Trophoblast cell (in vitro differentiated cells and primary cell): ENCODE data around the gene EVI2B.
"Not testable (repeated sequence)": the region's sequence is repeated elsewhere in the genome, so short reads cannot be mapped to it uniquely, and the experiment has no call there.

Experiments
- DNase-seq, 2 donors: peaks; one replicate each; pipeline ENCODE4 v3.0.0-alpha.2; 2016
- H2AFZ ChIP-seq: 2 replicates; pipeline ENCODE4 v1.6.1; 2013; ENCODE audit warnings: low read length, moderate library complexity, mild to moderate bottlenecking; ENCODE audit not compliant: insufficient read depth, poor library complexity
- H2AK5ac ChIP-seq: 2 replicates; pipeline ENCODE4 v1.6.1; 2013; ENCODE audit warnings: mild to moderate bottlenecking, low read length
- H2BK120ac ChIP-seq: 2 replicates; pipeline ENCODE4 v1.6.1; 2013; ENCODE audit warnings: low read length, mild to moderate bottlenecking, moderate library complexity; ENCODE audit not compliant: insufficient read depth, poor library complexity
- H2BK12ac ChIP-seq: 2 replicates; pipeline ENCODE4 v1.6.1; 2013; ENCODE audit warnings: mild to moderate bottlenecking, low read length, moderate library complexity
- H2BK5ac ChIP-seq: 2 replicates; pipeline ENCODE4 v1.6.1; 2013; ENCODE audit warnings: low read length, low read depth, moderate library complexity, mild to moderate bottlenecking; ENCODE audit not compliant: poor library complexity
- H3K14ac ChIP-seq: 2 replicates; pipeline ENCODE4 v1.6.1; 2013; ENCODE audit warnings: mild to moderate bottlenecking, low read length
- H3K18ac ChIP-seq: 2 replicates; pipeline ENCODE4 v1.6.1; 2013; ENCODE audit warnings: mild to moderate bottlenecking, low read length
- H3K23ac ChIP-seq: 2 replicates; pipeline ENCODE4 v1.6.1; 2013; ENCODE audit warnings: low read length
- H3K27ac ChIP-seq: 2 replicates; pipeline ENCODE4 v1.5.1; 2013; ENCODE audit warnings: low read depth, mild to moderate bottlenecking, inconsistent platforms, low read length, moderate library complexity
- H3K27me3 ChIP-seq: 2 replicates; pipeline ENCODE4 v1.6.1; 2013; ENCODE audit warnings: inconsistent platforms, mild to moderate bottlenecking, low read length, moderate library complexity; ENCODE audit not compliant: insufficient read depth
- H3K36me3 ChIP-seq, 2 experiments: 1 replicate in 1 of 2; 2 replicates in 1 of 2; pipeline ENCODE4 v1.6.1; 2013; ENCODE audit warnings: low read length in 2 of 2, mild to moderate bottlenecking in 2 of 2, moderate library complexity in 1 of 2; ENCODE audit not compliant: insufficient read depth in 2 of 2, control insufficient read depth in 1 of 2
- H3K4ac ChIP-seq: 2 replicates; pipeline ENCODE4 v1.6.1; 2013; ENCODE audit warnings: low read depth, mild to moderate bottlenecking, low read length, moderate library complexity
- H3K4me1 ChIP-seq, 2 experiments: 1 replicate in 1 of 2; 2 replicates in 1 of 2; pipeline ENCODE4 v1.6.1; 2013; ENCODE audit warnings: low read length in 2 of 2, mild to moderate bottlenecking in 2 of 2, moderate library complexity in 1 of 2; ENCODE audit not compliant: insufficient read depth in 2 of 2, control insufficient read depth in 1 of 2
- H3K4me2 ChIP-seq: 2 replicates; pipeline ENCODE4 v1.6.1; 2013; ENCODE audit warnings: inconsistent platforms, mild to moderate bottlenecking, low read length, moderate library complexity
- H3K4me3 ChIP-seq: 2 replicates; pipeline ENCODE4 v1.5.1; 2013; ENCODE audit warnings: mild to moderate bottlenecking, low read depth, low read length, inconsistent platforms
- H3K79me1 ChIP-seq: one replicate; pipeline ENCODE4 v1.6.1; 2013; ENCODE audit warnings: low read length
- H3K79me2 ChIP-seq: 2 replicates; pipeline ENCODE4 v1.6.1; 2013; ENCODE audit warnings: low read length, mild to moderate bottlenecking; ENCODE audit not compliant: control insufficient read depth, insufficient read depth, poor library complexity
- H3K9ac ChIP-seq: 2 replicates; pipeline ENCODE4 v1.6.1; 2013; ENCODE audit warnings: mild to moderate bottlenecking, low read length
- H3K9me3 ChIP-seq: 2 replicates; pipeline ENCODE4 v1.6.1; 2013; ENCODE audit warnings: low read depth, mild to moderate bottlenecking, control low read depth, inconsistent platforms, low read length; ENCODE audit not compliant: insufficient read depth
- H4K12ac ChIP-seq: 2 replicates; pipeline ENCODE4 v1.6.1; 2013; ENCODE audit warnings: low read depth, mild to moderate bottlenecking, low read length, moderate library complexity
- H4K8ac ChIP-seq: 2 replicates; pipeline ENCODE4 v1.6.1; 2013; ENCODE audit warnings: low read depth, mild to moderate bottlenecking, low read length, moderate library complexity
- H4K91ac ChIP-seq: one replicate; pipeline ENCODE4 v1.6.1; 2013; ENCODE audit warnings: low read depth, mild to moderate bottlenecking, low read length, moderate library complexity
- WGBS: extraction: QIAGEN DNeasy Blood & Tissue Kit; methylation state at CpG from one replicate; pipeline ENCODE4 v1.1.7; 2013; ENCODE audit warnings: missing lambda C conversion rate; ENCODE audit not compliant: insufficient read length, insufficient coverage; ENCODE audit errors: extremely low coverage; 5-methylcytosine and 5-hydroxymethylcytosine counted together

The EVI2B gene

DNA sequence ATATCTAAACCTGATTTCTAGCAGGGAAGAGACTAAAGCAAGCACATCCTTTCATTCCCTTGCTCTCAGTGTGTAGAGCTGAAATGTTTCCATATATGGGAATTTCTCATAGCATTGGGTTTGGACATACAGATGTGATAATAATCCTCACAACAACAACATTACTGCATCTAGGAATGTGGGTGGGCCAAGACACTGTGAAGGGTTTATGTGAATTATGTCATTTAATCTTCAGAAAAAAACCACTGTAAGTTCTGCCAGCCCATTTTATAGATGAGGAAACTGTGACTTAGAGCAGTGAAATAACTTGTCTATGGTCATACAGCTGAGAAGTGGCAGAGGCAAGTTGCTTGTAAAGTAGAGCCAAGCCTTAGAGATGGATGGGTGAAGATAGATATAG, 22.0 kb downstream of the EVI2B start:
- Histone ChIP-seq H3K4me1 (no peaks in the 10 kb centered on the region), H3K79me1 (no peaks in the 10 kb centered on the region)
- no peak for DNase-seq

DNA sequence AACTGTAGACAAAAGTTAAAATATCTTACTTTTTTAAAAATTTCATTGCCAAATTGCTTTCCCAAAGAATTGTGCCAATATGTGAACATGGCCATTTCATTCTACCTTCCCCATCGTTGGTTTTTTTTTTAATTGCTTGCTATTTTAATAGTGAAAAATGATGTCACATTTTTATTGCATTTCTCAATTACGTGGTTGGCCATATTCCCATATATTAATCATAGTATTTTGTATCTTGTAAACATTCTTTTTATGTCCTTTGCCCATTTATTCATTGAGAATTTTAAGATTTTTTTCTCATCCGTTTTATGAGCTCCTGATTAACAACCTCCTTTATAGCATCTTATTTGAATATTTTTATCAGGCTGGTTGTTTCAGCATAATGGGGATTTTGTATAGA, 24.1 kb downstream of the EVI2B start:
- Histone ChIP-seq H3K14ac (no peak overlapping the region), H2BK12ac (no peak overlapping the region), H4K12ac (no peak overlapping the region), H3K27ac (no peak overlapping the region), H3K9ac (no peak overlapping the region), H2AK5ac (no peak overlapping the region), H3K4ac (no peak overlapping the region), H3K4me3 (no peak overlapping the region), H2BK120ac (no peak overlapping the region), H3K4me1 (no peaks in the 10 kb centered on the region), H2AFZ (no peak overlapping the region), H3K27me3 (no peaks in the 10 kb centered on the region), H3K36me3 (peaks cover 2% of the 10 kb centered on the region in 2 experiments), H3K18ac (no peak overlapping the region), H3K79me1 (no peaks in the 10 kb centered on the region), H3K23ac (no peak overlapping the region), H2BK5ac (no peak overlapping the region), H3K9me3 (no peaks in the 10 kb centered on the region), H3K4me2 (no peak overlapping the region), H3K79me2 (no peaks in the 10 kb centered on the region), H4K8ac (no peak overlapping the region), H4K91ac (no peak overlapping the region)
- no peak for DNase-seq
- no CpG with 5 or more reads among the region's 3 CpGs for WGBS

More for the DNA sequence above, 22.0 kb downstream of the EVI2B start:
- Histone ChIP-seq H3K4ac (no peak overlapping the region), H3K9ac (no peak overlapping the region), H3K79me2 (no peaks in the 10 kb centered on the region), H3K14ac (no peak overlapping the region), H3K27me3 (no peaks in the 10 kb centered on the region), H3K36me3 (peaks cover 2% of the 10 kb centered on the region in 2 experiments), H2BK5ac (no peak overlapping the region), H2AFZ (no peak overlapping the region), H2BK12ac (no peak overlapping the region), H4K8ac (no peak overlapping the region), H4K12ac (no peak overlapping the region), H3K4me2 (no peak overlapping the region), H3K23ac (no peak overlapping the region), H3K27ac (no peak overlapping the region), H2AK5ac (no peak overlapping the region), H3K4me3 (no peak overlapping the region), H3K9me3 (no peaks in the 10 kb centered on the region), H2BK120ac (no peak overlapping the region), H4K91ac (no peak overlapping the region), H3K18ac (no peak overlapping the region)

DNA sequence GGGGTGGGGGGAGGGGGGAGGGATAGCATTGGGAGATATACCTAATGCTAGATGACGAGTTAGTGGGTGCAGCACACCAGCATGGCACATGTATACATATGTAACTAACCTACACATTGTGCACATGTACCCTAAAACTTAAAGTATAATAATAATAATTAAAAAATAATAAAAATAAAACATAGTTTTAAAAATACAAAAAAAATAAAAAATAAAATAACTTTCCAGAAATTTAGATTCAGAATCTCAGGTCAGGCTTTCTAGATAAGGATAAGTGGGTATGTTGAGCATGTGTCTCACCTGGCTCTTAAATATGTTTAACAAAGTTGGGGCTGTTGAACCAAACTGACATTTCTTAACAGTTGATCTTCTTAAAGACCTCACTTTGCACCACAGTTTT, 25.9 kb downstream of the EVI2B start:
- H3K27me3 ChIP-seq, H3K23ac ChIP-seq, H2BK5ac ChIP-seq, H3K4ac ChIP-seq, H3K4me3 ChIP-seq, H3K9ac ChIP-seq, H3K79me1 ChIP-seq, H3K14ac ChIP-seq, H3K4me2 ChIP-seq, H3K79me2 ChIP-seq, H3K9me3 ChIP-seq, H2BK120ac ChIP-seq, H3K4me1 ChIP-seq, H2BK12ac ChIP-seq, H4K91ac ChIP-seq, H3K36me3 ChIP-seq, DNase-seq, H3K18ac ChIP-seq, H4K8ac ChIP-seq, H2AFZ ChIP-seq, H4K12ac ChIP-seq, H2AK5ac ChIP-seq, H3K27ac ChIP-seq: not testable (repeated sequence)
- WGBS, result no CpG with 5 or more reads among the region's 1 CpG

DNA sequence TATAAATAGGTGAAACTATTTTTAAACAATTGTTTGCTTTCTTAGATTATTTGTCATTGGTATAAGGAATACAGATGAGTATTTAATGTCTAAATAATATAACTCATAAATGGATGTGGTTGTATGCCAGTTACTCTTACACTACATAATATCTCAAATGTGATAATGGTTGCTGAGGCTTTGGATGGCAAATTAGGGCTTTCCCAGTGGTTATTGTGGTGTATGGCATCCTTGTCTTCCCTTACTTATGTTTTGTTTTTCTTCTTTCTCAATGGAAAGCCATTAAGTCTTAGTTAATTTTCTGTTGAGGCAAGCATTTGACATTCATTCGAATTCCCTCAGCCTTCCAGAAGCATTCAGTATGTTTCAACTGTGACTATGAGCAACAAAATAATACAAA, 27.3 kb downstream of the EVI2B start:
- Histone ChIP-seq H3K4ac (no peak overlapping the region), H3K4me3 (no peak overlapping the region), H3K14ac (no peak overlapping the region), H3K36me3 (peaks cover 2 to 4% of the 10 kb centered on the region in 2 experiments), H3K27ac (no peak overlapping the region), H2BK12ac (no peak overlapping the region), H3K4me2 (no peak overlapping the region), H3K79me1 (no peaks in the 10 kb centered on the region), H4K12ac (no peak overlapping the region), H4K91ac (no peak overlapping the region), H3K4me1 (no peaks in the 10 kb centered on the region), H3K9ac (no peak overlapping the region), H2BK5ac (no peak overlapping the region), H2AFZ (no peak overlapping the region), H3K9me3 (no peaks in the 10 kb centered on the region), H3K79me2 (no peaks in the 10 kb centered on the region), H2AK5ac (no peak overlapping the region), H3K18ac (no peak overlapping the region), H3K27me3 (no peaks in the 10 kb centered on the region), H2BK120ac (no peak overlapping the region), H3K23ac (no peak overlapping the region), H4K8ac (no peak overlapping the region)
- WGBS, result no CpG with 5 or more reads among the region's 1 CpG
- no peak for DNase-seq

- no peak overlapping the region for H4K8ac ChIP-seq
- no peak overlapping the region for H3K4me3 ChIP-seq
- H3K79me1 ChIP-seq, result no peaks in the 10 kb centered on the region
- no peaks in the 10 kb centered on the region for H3K27me3 ChIP-seq
- no peak overlapping the region for H2BK120ac ChIP-seq
- H2AFZ ChIP-seq, result no peak overlapping the region
- H3K4me1 ChIP-seq, result no peaks in the 10 kb centered on the region
- H4K91ac ChIP-seq, result no peak overlapping the region
- DNase-seq, result peak in 1 of 2 donors; percentile 57
- H3K36me3 ChIP-seq, result peaks cover 4% of the 10 kb centered on the region in 2 experiments
- H2AK5ac ChIP-seq, result no peak overlapping the region
- H3K14ac ChIP-seq, result no peak overlapping the region
- H3K4me2 ChIP-seq, result no peak overlapping the region
- H3K23ac ChIP-seq, result no peak overlapping the region
- no peak overlapping the region for H4K12ac ChIP-seq
- H3K27ac ChIP-seq, result no peak overlapping the region
- no peak overlapping the region for H2BK5ac ChIP-seq
- no peak overlapping the region for H3K4ac ChIP-seq
- no peak overlapping the region for H3K9ac ChIP-seq
- no peak overlapping the region for H3K18ac ChIP-seq
- H3K79me2 ChIP-seq, result no peaks in the 10 kb centered on the region
- no peaks in the 10 kb centered on the region for H3K9me3 ChIP-seq
- no peak overlapping the region for H2BK12ac ChIP-seq
Observed at GRCh38 chr17:31283841-31284240, 30.0 kb downstream of the EVI2B start.
